HUES64 (cell line): ENCODE results near the gene KNOP1.
"Not testable (repeated sequence)": the region's sequence is repeated elsewhere in the genome, so short reads cannot be mapped to it uniquely, and the experiment has no call there.

ENCODE experiments used
- H3K27ac ChIP-seq: 2 replicates; pipeline ENCODE4 v1.7.0; 2013; ENCODE audit warnings: low read depth, low read length, inconsistent platforms
- H3K27me3 ChIP-seq: 2 replicates; pipeline ENCODE4 v1.6.1; 2013; ENCODE audit warnings: mild to moderate bottlenecking, low read length; ENCODE audit not compliant: insufficient read depth
- H3K36me3 ChIP-seq: 2 replicates; pipeline ENCODE4 v1.6.1; 2013; ENCODE audit warnings: mild to moderate bottlenecking, low read length; ENCODE audit not compliant: insufficient read depth
- H3K4me1 ChIP-seq: 2 replicates; pipeline ENCODE4 v1.6.1; 2013; ENCODE audit warnings: mild to moderate bottlenecking, low read length, moderate library complexity; ENCODE audit not compliant: insufficient read depth
- H3K4me3 ChIP-seq: 2 replicates; pipeline ENCODE4 v1.5.1; 2013; ENCODE audit warnings: mild to moderate bottlenecking, low read length, moderate library complexity
- H3K9ac ChIP-seq: 2 replicates; pipeline ENCODE4 v1.6.1; 2013; ENCODE audit warnings: mild to moderate bottlenecking, low read depth, low read length
- H3K9me3 ChIP-seq: 2 replicates; pipeline ENCODE4 v1.6.1; 2013; ENCODE audit warnings: low read depth, low read length; ENCODE audit not compliant: insufficient read depth
- WGBS: fragments of 150-250, 120-280 bp; methylation state at CpG from one replicate; pipeline ENCODE4 v1.1.7; 2013; ENCODE audit warnings: missing lambda C conversion rate; 5-methylcytosine and 5-hydroxymethylcytosine counted together

The KNOP1 gene

DNA sequence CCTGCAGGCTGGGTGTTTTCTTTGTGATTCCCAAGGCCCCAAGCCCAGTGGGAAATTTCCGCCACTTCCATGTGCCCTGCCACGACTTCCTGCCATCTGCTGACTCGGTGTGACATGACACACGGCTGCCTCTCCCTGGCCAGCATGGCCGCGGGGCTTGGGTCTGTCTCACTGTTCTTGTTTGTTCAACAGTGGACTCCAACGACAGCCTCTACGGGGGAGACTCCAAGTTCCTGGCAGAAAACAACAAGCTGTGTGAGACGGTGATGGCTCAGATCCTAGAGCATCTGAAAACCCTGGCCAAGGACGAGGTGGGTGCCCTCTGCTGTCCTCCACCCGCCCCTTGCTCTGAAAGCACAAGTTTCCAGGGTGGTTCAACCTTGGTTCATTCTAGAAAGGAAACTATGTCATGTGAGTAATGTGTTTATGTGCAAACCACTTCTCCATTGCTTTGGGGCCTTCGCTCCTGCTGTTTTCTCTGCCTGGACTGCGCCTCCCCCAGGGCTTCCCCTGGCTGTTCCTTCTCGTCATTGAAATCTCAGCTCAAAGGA is 26.8 kb downstream of the KNOP1 start:
- 91% methylated on average over 14 of the region's 14 CpGs for WGBS
- 0 out of 2 replicates have a peak overlapping the region, but pooled peaks have one; percentile 11 for H3K9ac ChIP-seq
- no peak overlapping the region for H3K4me3 ChIP-seq
- H3K9me3 ChIP-seq, result no peaks in the 10 kb centered on the region
- no peak overlapping the region for H3K27ac ChIP-seq
- no peaks in the 10 kb centered on the region for H3K27me3 ChIP-seq
- H3K36me3 ChIP-seq, result peaks cover 42% of the 10 kb centered on the region
- peaks cover 4% of the 10 kb centered on the region; the same call in 1 of the 2 replicates for H3K4me1 ChIP-seq

DNA sequence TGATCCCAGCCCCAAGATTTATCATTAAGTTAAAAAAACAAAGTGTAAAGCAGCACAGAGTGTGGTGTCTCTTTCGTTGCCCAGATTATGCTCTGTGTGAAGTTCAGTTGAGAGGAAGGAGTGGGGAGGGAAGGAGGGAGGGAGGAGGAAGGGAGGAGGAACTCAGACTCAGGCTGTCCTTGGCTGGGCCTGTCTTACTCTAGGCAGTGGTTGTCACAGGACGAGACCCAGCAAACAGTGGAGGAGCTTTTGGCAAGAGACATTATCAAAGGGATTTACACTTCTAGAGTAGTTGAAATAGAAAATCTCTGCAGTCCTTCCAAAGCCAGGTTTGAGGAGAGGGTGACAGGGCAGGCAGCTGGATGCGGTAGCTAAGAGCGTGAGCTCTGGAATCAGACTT is 27.8 kb downstream of the KNOP1 start:
- peaks cover 49% of the 10 kb centered on the region for H3K36me3 ChIP-seq
- peaks cover 4% of the 10 kb centered on the region; the same call in 1 of the 2 replicates for H3K4me1 ChIP-seq
- H3K4me3 ChIP-seq, result no peak overlapping the region
- H3K9me3 ChIP-seq, result peaks cover under 1% of the 10 kb centered on the region; the same call in 1 of the 2 replicates
- H3K27me3 ChIP-seq, result no peaks in the 10 kb centered on the region
- H3K27ac ChIP-seq, result no peak overlapping the region
- H3K9ac ChIP-seq, result no peak overlapping the region
- 88% methylated on average over 4 of the region's 4 CpGs for WGBS

DNA sequence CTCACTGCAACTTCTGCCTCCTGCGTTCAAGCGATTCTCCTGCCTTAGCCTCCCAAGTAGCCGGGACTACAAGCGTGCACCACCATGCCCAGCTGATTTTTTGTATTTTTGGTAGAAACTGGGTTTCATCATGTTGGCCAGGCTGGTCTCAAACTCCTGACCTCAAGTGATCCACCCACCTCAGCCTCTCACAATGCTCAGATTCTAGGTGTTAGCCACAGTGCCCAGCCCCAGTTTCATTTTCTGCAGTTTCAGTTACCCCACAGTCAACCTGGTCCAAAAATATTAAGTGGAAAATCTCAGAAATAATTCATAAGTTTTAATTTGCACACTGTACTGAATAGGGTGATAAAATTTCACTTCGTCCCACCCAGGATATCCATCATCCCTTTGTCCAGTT is 28.7 kb downstream of the KNOP1 start:
- Histone ChIP-seq H3K9ac (no peak overlapping the region), H3K27me3 (no peaks in the 10 kb centered on the region), H3K9me3 (peaks cover 5% of the 10 kb centered on the region; the same call in 1 of the 2 replicates), H3K4me3 (no peak overlapping the region), H3K36me3 (peaks cover 58% of the 10 kb centered on the region), H3K27ac (no peak overlapping the region), H3K4me1 (peaks cover 4% of the 10 kb centered on the region; the same call in 1 of the 2 replicates)
- 96% methylated on average over 4 of the region's 5 CpGs for WGBS

DNA sequence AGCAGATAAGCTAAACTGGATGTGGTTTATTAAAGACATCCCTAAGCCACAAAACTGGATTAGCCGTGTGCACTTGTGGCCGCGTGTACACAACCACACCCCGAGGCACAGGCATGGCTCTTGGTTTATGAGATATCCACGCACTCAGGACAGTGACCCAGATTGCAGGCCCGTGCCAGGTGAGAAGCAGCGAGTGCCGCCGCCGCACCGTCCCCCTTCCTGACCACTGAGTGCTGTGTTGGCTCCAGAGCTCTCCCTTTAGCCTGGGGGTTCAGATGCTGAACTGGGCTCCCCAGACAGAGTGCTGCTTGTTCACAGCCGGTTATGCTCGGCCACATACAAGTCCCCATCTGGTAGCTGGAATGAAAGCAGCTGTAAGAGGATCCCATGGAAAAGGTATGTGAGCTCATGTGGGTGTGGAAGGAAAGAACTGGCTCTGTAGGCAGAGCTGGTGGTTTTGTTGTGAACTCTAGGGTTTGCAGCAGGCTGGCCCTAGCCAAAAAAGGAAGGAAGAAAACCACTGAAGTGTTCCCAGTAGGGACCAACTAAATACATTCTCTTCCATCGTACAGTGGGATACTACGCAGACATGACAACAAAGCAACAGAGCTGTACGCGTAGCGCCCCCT is 29.5 kb downstream of the KNOP1 start:
- no peaks in the 10 kb centered on the region for H3K27me3 ChIP-seq
- H3K9ac ChIP-seq, result no peak overlapping the region
- no peak overlapping the region for H3K4me3 ChIP-seq
- H3K4me1 ChIP-seq, result peaks cover 4% of the 10 kb centered on the region; the same call in 1 of the 2 replicates
- 97% methylated on average over 18 of the region's 18 CpGs for WGBS
- no peak overlapping the region for H3K27ac ChIP-seq
- H3K9me3 ChIP-seq, result peaks cover 5% of the 10 kb centered on the region; the same call in 1 of the 2 replicates
- H3K36me3 ChIP-seq, result peaks cover 61% of the 10 kb centered on the region

DNA sequence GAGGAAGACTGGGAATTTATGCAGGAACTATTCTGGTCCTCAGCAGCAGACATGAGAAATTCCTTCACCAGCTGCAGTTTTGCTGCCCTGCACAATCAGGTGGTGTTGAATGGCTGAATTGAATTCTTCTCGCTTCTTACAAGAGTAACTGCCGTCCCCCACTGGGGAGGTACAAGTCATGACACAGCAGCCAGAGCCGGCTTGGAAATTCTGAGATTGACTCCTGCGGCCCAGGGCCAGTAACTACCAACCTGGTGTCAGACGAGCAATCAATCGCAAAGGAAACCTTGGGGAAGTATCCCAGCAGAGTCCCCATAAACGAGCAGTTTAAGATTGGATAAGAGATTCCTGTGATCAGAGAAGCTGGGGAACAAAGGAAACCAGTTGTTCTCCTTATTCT is 30.7 kb downstream of the KNOP1 start:
- Histone ChIP-seq H3K4me1 (peaks cover 4% of the 10 kb centered on the region; the same call in 1 of the 2 replicates), H3K27ac (no peak overlapping the region), H3K36me3 (peaks cover 65% of the 10 kb centered on the region), H3K4me3 (no peak overlapping the region), H3K9me3 (peaks cover 8% of the 10 kb centered on the region), H3K27me3 (no peaks in the 10 kb centered on the region), H3K9ac (no peak overlapping the region)
- WGBS, result 81% methylated on average over 7 of the region's 7 CpGs

DNA sequence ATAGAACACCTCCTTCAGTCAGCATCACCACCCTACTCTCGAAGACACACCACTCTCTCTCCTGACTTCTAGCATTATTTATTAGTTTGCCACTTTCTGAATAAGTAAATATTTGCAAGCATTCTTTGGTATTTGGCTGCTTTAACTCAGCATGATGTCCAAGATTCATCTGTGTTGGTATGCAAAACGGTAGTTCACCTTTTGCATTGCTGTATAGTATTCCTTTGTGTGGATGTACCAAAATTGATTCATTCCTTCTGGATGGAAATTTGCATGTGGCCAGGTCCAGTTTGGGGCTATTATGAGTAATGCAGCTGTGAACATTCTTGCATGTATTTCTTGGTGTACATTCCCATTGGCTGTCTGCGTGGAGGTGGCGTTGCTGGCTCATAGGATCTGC is 32.9 kb downstream of the KNOP1 start:
- Histone ChIP-seq H3K4me1 (peaks cover 4% of the 10 kb centered on the region; the same call in 1 of the 2 replicates), H3K36me3 (peaks cover 59% of the 10 kb centered on the region), H3K9me3 (peaks cover 8% of the 10 kb centered on the region), H3K27me3 (no peaks in the 10 kb centered on the region), H3K4me3 (no peak overlapping the region), H3K9ac (no peak overlapping the region), H3K27ac (no peak overlapping the region)
- 98% methylated on average over 3 of the region's 4 CpGs for WGBS

DNA sequence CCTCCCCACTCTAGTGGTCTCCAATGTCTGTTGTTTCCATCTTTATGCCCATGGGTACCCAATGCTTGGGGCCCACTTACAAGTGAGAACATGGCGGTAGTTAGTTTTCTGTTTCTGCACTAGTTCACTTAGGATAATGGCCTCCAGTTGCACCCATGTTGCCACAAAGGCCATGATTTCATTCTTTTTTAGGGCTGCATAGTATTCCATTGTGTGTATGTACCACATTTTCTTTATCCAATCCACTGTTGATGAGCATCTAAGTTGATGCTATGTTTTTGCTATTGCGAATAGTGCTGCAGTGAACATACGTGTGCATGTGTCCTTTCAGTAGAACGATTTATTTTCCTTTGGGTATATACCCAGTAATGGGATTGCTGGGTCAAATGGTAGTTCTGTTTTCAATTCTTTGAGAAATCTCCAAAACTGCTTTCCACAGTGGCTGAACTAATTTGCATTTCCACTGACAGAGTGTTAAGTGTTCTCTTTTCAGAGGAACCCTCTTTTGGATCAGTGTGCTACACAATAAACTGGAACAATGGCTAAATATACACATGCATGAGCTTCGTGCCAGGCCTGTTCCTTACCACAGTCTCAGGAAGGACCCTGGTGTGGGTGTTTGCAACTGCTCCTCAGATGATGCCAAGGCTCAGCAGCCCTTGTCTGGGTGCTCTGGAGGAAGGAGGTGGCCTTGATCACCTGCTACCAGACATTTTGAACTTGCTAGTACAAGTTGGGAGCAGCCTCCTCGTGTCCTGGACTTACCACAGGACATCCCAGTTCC is 34.4 kb downstream of the KNOP1 start:
- H3K4me3 ChIP-seq, result no peak overlapping the region
- peaks cover 56% of the 10 kb centered on the region for H3K36me3 ChIP-seq
- 93% methylated on average over 6 of the region's 6 CpGs for WGBS
- H3K9me3 ChIP-seq, result peaks cover 8% of the 10 kb centered on the region
- H3K27me3 ChIP-seq, result no peaks in the 10 kb centered on the region
- H3K27ac ChIP-seq, result no peak overlapping the region
- no peak overlapping the region for H3K9ac ChIP-seq
- peaks cover 4% of the 10 kb centered on the region; the same call in 1 of the 2 replicates for H3K4me1 ChIP-seq

DNA sequence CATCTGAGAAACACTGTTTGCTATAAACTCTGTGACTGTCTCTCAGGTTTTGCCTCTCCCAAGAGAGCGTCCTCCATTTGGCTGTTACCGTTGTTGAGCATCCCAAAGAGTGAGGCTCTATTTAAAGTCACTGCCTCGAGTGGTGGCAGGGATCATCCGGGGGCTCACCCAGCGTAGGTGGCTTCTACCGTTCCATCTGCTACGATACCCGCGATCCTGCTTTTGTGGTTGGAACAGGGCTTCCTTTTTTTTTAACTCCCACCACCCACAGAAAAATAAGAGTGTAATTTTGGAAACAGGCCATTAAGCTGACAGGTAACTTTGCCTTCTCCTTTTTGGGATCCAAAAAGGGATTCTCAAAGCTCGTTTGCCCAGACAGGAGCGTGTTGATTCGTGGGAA is 36.4 kb downstream of the KNOP1 start:
- Histone ChIP-seq H3K9me3 (peaks cover 8% of the 10 kb centered on the region), H3K9ac (no peak overlapping the region), H3K27ac (no peak overlapping the region), H3K4me3 (no peak overlapping the region), H3K27me3 (no peaks in the 10 kb centered on the region), H3K4me1 (no peaks in the 10 kb centered on the region), H3K36me3 (peaks cover 48% of the 10 kb centered on the region)
- WGBS, result 96% methylated on average over 12 of the region's 12 CpGs

DNA sequence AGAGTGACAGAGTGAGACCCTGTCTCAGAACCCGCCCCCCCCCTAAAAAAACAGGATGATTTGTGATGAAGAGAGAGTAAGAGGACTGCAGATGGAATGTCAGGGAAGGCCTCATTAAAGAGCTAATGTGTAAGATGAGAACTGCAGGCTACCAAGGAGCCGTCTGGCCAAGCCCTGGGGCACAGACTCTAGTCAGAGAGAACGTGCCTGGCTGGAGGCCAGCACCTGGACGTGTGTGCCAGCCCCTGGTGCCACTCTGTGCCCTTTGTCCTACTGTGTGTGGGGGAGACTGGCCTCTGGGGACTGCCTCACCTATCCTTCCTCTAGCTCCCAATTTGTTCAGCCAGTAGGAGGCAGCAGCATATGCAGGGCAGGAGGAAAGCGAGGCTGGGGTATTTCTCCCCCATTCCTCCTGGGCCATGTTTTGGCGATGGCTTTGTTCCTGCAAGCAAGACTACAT is 37.1 kb downstream of the KNOP1 start:
- WGBS, result 84% methylated on average over 6 of the region's 6 CpGs
- no peaks in the 10 kb centered on the region for H3K27me3 ChIP-seq
- no peaks in the 10 kb centered on the region for H3K4me1 ChIP-seq
- H3K9ac ChIP-seq, result no peak overlapping the region
- H3K9me3 ChIP-seq, result peaks cover 8% of the 10 kb centered on the region
- H3K4me3 ChIP-seq, result no peak overlapping the region
- no peak overlapping the region for H3K27ac ChIP-seq
- peaks cover 44% of the 10 kb centered on the region for H3K36me3 ChIP-seq

DNA sequence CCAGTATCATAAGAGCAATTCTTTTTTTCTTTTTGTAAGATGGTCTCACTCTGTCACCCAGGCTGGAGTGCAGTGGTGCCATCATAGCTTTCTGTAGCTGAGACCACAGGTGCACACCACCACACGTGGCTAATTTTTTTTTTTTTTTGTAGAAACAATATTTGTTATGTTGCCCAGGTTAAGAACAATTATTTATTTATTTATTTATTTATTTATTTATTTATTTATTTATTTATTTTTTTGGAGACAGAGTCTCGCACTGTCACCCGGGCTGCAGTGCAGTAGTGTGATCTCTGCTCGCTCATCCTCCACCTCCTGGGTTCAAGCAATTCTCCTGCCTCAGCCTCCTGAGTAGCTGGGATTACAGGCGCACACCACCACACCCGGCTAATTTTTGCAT is 38.7 kb downstream of the KNOP1 start:
- not testable (repeated sequence) for H3K9me3 ChIP-seq, H3K4me3 ChIP-seq, H3K27me3 ChIP-seq, H3K9ac ChIP-seq, H3K4me1 ChIP-seq, H3K27ac ChIP-seq
- peaks cover 31% of the 10 kb centered on the region for H3K36me3 ChIP-seq
- WGBS, result 97% methylated on average over 6 of the region's 6 CpGs

DNA sequence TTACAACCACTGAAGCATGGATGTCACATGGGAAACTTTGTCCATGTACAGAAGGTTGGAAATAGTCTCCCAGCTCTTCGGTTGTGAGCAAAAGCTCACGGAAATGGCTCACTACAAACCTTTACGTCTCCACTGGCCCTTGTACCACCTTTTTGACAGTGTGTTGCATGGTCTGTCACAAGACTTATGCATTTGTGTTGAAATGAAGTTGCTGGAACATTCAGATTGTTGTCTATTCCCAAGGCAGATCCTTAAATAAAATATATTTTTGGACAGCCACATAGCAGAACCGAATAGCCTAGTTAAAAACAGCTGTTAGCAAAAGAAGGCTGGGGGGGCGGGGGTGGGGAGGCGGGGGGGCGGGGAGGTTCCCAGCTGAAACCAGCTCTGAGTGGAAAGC is 39.2 kb downstream of the KNOP1 start:
- Histone ChIP-seq H3K4me3 (no peak overlapping the region), H3K4me1 (no peaks in the 10 kb centered on the region), H3K9me3 (peaks cover 3% of the 10 kb centered on the region; the same call in 1 of the 2 replicates), H3K36me3 (peaks cover 26% of the 10 kb centered on the region), H3K27me3 (no peaks in the 10 kb centered on the region), H3K9ac (no peak overlapping the region), H3K27ac (no peak overlapping the region)
- WGBS, result 98% methylated on average over 3 of the region's 7 CpGs
